ENCODE results near the gene NCK2.

- TF ChIP-seq CTCF (IDR thresholded peaks at IDR 0.05) (no peak), POLR2AphosphoS5 (IDR thresholded peaks at IDR 0.05) (no peak), POLR2A (IDR thresholded peaks at IDR 0.05) (no peak)
Observed at GRCh38 chr2:105929516-105929915, 184.8 kb downstream of the NCK2 start.

Measured in prostate gland (tissue), 2 donors.